ENCODE results near the gene PVALEF. TPM values are rescaled to one million over a fixed set of nuclear protein-coding genes. Genes with fewer than 3 reads are reported as not detected.

Gene PVALEF
- total RNA-seq, 1 donor from 2014 or later, result not detected

GRCh38 chr17:81231121-81231645 is 65.9 kb downstream of the PVALEF start:
- intact Hi-C loops (cut with micrococcal nuclease), result no loop called here
- Mint-ChIP-seq H3K4me3 (no peak overlapping the region), H3K9me3 (no peaks in the 10 kb centered on the region), H3K27me3 (no peaks in the 10 kb centered on the region), H3K4me1 (peaks cover 34% of the 10 kb centered on the region), H3K36me3 (ENCODE audit: low read depth) (peaks cover 34% of the 10 kb centered on the region), H3K27ac (no peak overlapping the region)
- TF ChIP-seq CTCF (IDR thresholded peaks at IDR 0.05), result no peak
- ChIA-PET CTCF (no interaction called here), POLR2A (no interaction called here)
- DNase-seq (no peak), ATAC-seq (ENCODE audit: low read depth) (no peak)

GRCh38 chr17:81231766-81232581 is 66.7 kb downstream of the PVALEF start:
- POLR2A ChIA-PET, result no interaction called here
- H3K27me3 Mint-ChIP-seq, result no peaks in the 10 kb centered on the region
- ATAC-seq (ENCODE audit: low read depth), result no peak
- no peak for TF ChIP-seq CTCF (IDR thresholded peaks at IDR 0.05)
- no peak for DNase-seq
- CTCF ChIA-PET, result no interaction called here
- H3K9me3 Mint-ChIP-seq, result no peaks in the 10 kb centered on the region
- intact Hi-C loops (cut with micrococcal nuclease), result no loop called here
- no peak overlapping the region for H3K27ac Mint-ChIP-seq
- no peak overlapping the region for H3K4me3 Mint-ChIP-seq
- peaks cover 34% of the 10 kb centered on the region for H3K36me3 Mint-ChIP-seq (ENCODE audit: low read depth)
- H3K4me1 Mint-ChIP-seq, result peaks cover 36% of the 10 kb centered on the region

Other genes starting within 250 kb of the PVALEF start
- 35.1 and 36.6 TPM in 2 replicates for gene CHMP6, start 173.7 kb upstream of the PVALEF start, total RNA-seq
- 5.3 and 6.8 TPM in 2 replicates for gene BAIAP2, start 130.4 kb upstream of the PVALEF start, total RNA-seq
- 0.27 and 0.42 TPM in 2 replicates for gene AATK, start 714 bp downstream of the PVALEF start, total RNA-seq
- gene CEP131, start 57.5 kb downstream of the PVALEF start, total RNA-seq, result 14.2 and 15.9 TPM in 2 replicates
- 82.9 and 102 TPM in 2 replicates for gene TEPSIN, start 73.5 kb downstream of the PVALEF start, total RNA-seq
- 52.8 and 55.8 TPM in 2 replicates for gene NDUFAF8, start 73.8 kb downstream of the PVALEF start, total RNA-seq
- 75.9 and 97.1 TPM in 2 replicates for gene SLC38A10, start 129.8 kb downstream of the PVALEF start, total RNA-seq
- gene BAHCC1, start 229.9 kb downstream of the PVALEF start, total RNA-seq, result 0.13 and 0.42 TPM in 2 replicates

Data from activated B cell treated with CpG ODN at 0.5 μM for 24 hours (primary cell).